Upper lobe of left lung (tissue), 6 donors: Measurements from ENCODE around the gene MYOD1. TPM values are rescaled to one million over a fixed set of nuclear protein-coding genes. Genes with fewer than 3 reads are reported as not detected.

Source experiments
- ATAC-seq, 2 donors: fragments of 200-7000 bp; cut with Tn5 transposase; one replicate each; pipeline ENCODE4 v1.9.1; 2022; ENCODE audit warnings: mild to moderate bottlenecking in 2 of 2, moderate library complexity in 2 of 2; ENCODE audit not compliant: low FRiP score in 2 of 2
- DNase-seq, 2 donors: peaks; one replicate each; pipeline ENCODE4 v3.0.0-alpha.2; 2019 to 2020
- H3K27ac ChIP-seq, 4 donors: fragments of 200-600 bp; sonication (generic); one replicate each; pipeline ENCODE4 v1.5.1; 2016 to 2019
- H3K27me3 ChIP-seq, 4 donors: fragments of 200-600 bp; sonication (generic); one replicate each; pipeline ENCODE4 v1.5.1; 2017 to 2019
- H3K36me3 ChIP-seq, 4 donors: fragments of 200-600 bp; sonication (generic); one replicate each; pipeline ENCODE4 v1.5.1; 2016 to 2019
- H3K4me1 ChIP-seq, 4 donors: fragments of 200-600 bp; sonication (generic); one replicate each; pipeline ENCODE4 v1.5.1; 2018 to 2019
- H3K4me3 ChIP-seq, 4 donors: fragments of 200-600 bp; sonication (generic); one replicate each; pipeline ENCODE4 v1.5.1; 2017 to 2019; ENCODE audit warnings: mild to moderate bottlenecking in 2 of 4, moderate library complexity in 1 of 4
- H3K9me3 ChIP-seq, 4 donors: fragments of 200-600 bp; sonication (generic); one replicate each; pipeline ENCODE4 v1.5.1; 2018 to 2019
- EP300 ChIP-seq, 4 donors: sonication (generic); formaldehyde crosslinking; IDR thresholded peaks; one replicate each; pipeline ENCODE4 v1.5.1; 2017; ENCODE audit warnings: antibody characterized with exemption in 4 of 4, control low read depth in 2 of 4
- POLR2A ChIP-seq, 4 donors: fragments of 450-650 bp; IDR thresholded peaks; one replicate each; pipeline ENCODE4 v1.5.1; 2016 to 2017; ENCODE audit warnings: antibody characterized with exemption in 4 of 4, mild to moderate bottlenecking in 2 of 4
- POLR2AphosphoS5 ChIP-seq, 2 donors: sonication (generic); formaldehyde crosslinking; IDR thresholded peaks; one replicate each; pipeline ENCODE4 v1.5.1; 2017; ENCODE audit warnings: antibody characterized with exemption in 2 of 2
- WGBS, 2 donors: methylation state at CpG; one replicate each; pipeline ENCODE4 v1.1.5; 2017 to 2018; 5-methylcytosine and 5-hydroxymethylcytosine counted together
- total RNA-seq, 6 donors: library from RNA; depleted of rRNA in 4 of 6; stranded (reverse); fragments of >200 nt in 4 of 6; gene quantifications; one replicate each; pipeline versions ENCODE4 v1.1.0 to v1.2.1, GENCODE V29; 2016 to 2021
- TF ChIP-seq, protein P1 (sequence below), 6 experiments: fragments of 450-650 bp in 4 of 6; fragments of 200-600 bp in 2 of 6; sonication (generic) in 2 of 6; IDR thresholded peaks; one replicate each; pipeline ENCODE4 v1.5.1; 2016 to 2019; ENCODE audit warnings: antibody characterized with exemption in 6 of 6
- donor health status: DM: no; HTN: no; CAD: no; lungs with moderate emphysema.
- donor health status: DM: no; HTN: yes; CAD: no; lungs with severe emphysema.

The MYOD1 gene
- total RNA-seq, 6 donors from 2014 or later, result not detected

DNA sequence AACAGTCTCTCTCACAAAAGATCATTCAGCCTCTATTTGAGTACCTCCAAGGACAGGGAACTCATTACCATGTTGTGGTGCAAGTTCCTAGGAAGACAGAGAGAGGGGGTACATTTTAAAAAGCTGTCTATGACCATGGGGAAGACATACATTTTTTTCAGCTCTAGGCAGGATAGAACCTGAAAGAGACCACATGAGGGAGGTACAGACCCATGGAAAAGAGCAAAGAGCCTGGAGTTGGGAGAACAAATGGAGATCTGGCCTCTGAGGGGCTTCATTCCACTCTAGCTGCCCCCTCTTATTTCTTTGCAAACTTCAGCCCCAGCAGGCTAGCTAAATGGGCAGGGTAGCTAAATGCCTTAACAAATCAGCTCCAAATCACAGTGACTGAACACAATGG, 51.5 kb downstream of the MYOD1 start:
- Histone ChIP-seq H3K4me1 (no peaks in the 10 kb centered on the region), H3K9me3 (no peaks in the 10 kb centered on the region), H3K36me3 (no peaks in the 10 kb centered on the region), H3K27ac (no peak overlapping the region), H3K27me3 (no peaks in the 10 kb centered on the region), H3K4me3 (no peak overlapping the region)
- DNase-seq, result no peak
- TF ChIP-seq EP300 (IDR thresholded peaks at IDR 0.05), result no peak
- TF ChIP-seq, protein P1, sequence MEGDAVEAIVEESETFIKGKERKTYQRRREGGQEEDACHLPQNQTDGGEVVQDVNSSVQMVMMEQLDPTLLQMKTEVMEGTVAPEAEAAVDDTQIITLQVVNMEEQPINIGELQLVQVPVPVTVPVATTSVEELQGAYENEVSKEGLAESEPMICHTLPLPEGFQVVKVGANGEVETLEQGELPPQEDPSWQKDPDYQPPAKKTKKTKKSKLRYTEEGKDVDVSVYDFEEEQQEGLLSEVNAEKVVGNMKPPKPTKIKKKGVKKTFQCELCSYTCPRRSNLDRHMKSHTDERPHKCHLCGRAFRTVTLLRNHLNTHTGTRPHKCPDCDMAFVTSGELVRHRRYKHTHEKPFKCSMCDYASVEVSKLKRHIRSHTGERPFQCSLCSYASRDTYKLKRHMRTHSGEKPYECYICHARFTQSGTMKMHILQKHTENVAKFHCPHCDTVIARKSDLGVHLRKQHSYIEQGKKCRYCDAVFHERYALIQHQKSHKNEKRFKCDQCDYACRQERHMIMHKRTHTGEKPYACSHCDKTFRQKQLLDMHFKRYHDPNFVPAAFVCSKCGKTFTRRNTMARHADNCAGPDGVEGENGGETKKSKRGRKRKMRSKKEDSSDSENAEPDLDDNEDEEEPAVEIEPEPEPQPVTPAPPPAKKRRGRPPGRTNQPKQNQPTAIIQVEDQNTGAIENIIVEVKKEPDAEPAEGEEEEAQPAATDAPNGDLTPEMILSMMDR (IDR thresholded peaks at IDR 0.05), result no peak
- TF ChIP-seq POLR2A (IDR thresholded peaks at IDR 0.05), result no peak
- no peak for TF ChIP-seq POLR2AphosphoS5 (IDR thresholded peaks at IDR 0.05)
- no peak for ATAC-seq

DNA sequence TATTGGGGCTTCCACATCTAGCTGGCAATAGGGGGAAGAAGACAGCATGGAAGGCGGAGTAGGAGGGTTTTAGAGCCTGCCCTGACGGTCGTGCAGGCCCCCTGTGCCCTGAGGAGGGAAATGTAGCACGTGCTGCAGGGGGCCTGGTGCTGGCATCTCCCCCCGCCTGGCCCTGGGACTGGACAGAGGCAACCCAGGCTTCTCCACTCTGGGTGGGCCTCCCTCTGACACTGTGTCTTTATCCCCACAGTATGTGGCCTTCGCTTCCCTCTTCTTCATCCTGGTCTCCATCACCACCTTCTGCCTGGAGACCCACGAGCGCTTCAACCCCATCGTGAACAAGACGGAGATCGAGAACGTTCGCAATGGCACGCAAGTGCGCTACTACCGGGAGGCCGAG, 52.0 kb downstream of the MYOD1 start:
- H3K27me3 ChIP-seq, result no peaks in the 10 kb centered on the region
- no peak for ATAC-seq
- H3K4me3 ChIP-seq, result no peak overlapping the region
- DNase-seq, result no peak
- no peaks in the 10 kb centered on the region for H3K36me3 ChIP-seq
- no peaks in the 10 kb centered on the region for H3K9me3 ChIP-seq
- no peak overlapping the region for H3K27ac ChIP-seq
- TF ChIP-seq POLR2AphosphoS5 (IDR thresholded peaks at IDR 0.05), result no peak
- 93 to 96% methylated on average over 17 of the region's 17 CpGs for WGBS, 2 donors
- H3K4me1 ChIP-seq, result no peaks in the 10 kb centered on the region

Other genes with a start within 250 kb of the MYOD1 start
- gene ABCC8, start 242.7 kb upstream of the MYOD1 start, total RNA-seq, result 10 to 100 TPM in 3 of 6 donors, 1 to 10 TPM in 3; 1.7 to 62.7 (median 12.5) TPM
- gene USH1C, start 175.2 kb upstream of the MYOD1 start, total RNA-seq, result 1 to 10 TPM in 2 of 6 donors, under 1 TPM in 1, not detected in 3; 0.20 to 2.5 (median 1.2) TPM
- not detected for gene OTOG, start 172.3 kb upstream of the MYOD1 start, total RNA-seq
- gene KCNC1, start 15.2 kb downstream of the MYOD1 start, total RNA-seq, result not detected